HG03520 (cell line): Measurements from ENCODE around the gene GRIK3.

Experiments
- ATAC-seq: cut with Tn5 transposase; IDR thresholded peaks from one replicate; pipeline ENCODE4 v1.9.1; 2021; ENCODE audit warnings: mild to moderate bottlenecking, moderate library complexity; ENCODE audit not compliant: unreplicated experiment

Gene GRIK3

DNA sequence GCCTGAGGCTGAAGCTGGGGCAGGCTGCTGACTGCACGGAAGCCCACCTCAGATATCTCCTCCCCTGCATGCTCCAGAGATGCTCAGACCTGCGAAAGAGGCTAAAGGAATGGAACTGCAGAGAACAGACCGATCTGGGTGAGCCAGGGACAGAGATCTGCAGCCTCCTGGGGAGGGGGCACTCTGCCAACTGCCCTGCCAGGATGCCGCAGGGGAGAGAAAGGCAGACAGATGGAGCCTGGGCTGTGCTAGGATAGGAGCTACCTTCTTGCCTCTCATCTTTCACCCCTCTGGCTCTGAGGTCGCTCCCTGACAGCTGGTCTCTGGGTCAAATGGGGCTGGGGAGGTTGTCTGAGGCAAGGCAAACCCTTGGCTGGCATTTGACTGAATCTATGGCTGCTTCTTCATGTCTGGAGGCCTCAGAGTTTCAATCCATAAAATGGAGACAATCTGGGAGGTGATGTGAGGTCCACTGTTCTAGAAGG lies 238.2 kb downstream of the GRIK3 start:
- no peak for ATAC-seq

DNA sequence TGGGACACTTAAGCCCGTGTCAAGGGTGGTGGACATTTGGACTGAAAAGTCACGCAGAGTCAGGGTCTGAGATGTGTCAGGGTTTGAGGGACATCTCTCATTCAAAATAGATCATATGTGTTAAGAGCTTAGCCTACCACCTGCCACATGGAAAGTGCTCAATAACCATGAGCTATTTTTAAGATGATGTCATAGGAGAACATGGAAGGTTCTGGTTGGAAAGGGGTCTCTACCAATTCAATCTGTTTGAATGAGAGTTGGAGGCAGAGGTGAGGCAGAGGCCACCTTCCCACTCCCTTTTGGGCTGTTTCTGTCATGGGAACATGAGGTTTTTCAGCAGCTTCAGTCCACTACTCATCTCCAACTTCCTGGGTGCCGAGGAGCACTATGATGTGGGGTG lies 239.9 kb downstream of the GRIK3 start:
- no peak for ATAC-seq

DNA sequence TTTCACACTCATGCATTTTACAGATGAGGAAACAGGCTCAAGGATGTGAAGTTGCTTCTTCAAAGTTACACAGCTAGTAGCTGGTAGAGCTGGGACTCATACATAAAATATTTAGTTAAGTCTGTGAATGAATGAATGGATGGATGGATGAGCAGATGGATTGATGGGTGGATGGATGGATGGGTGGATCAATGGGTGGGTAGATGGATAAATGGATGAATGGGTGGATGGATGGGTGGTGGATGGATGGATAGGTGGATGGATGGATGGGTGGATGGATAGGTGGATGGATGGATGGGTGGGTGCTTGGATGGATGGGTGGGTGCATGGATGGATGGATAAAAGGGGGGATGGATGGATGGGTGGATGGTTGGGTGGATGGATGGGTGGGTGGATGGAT lies 240.9 kb downstream of the GRIK3 start:
- ATAC-seq = no peak

- ATAC-seq = no peak
These were observed 242.0 kb downstream of the GRIK3 start for GRCh38 chr1:36792292-36792691.

- no peak for ATAC-seq
These were observed 244.1 kb downstream of the GRIK3 start for GRCh38 chr1:36790191-36790590.

- ATAC-seq = no peak
These were observed 244.8 kb downstream of the GRIK3 start for GRCh38 chr1:36789535-36789934.

DNA sequence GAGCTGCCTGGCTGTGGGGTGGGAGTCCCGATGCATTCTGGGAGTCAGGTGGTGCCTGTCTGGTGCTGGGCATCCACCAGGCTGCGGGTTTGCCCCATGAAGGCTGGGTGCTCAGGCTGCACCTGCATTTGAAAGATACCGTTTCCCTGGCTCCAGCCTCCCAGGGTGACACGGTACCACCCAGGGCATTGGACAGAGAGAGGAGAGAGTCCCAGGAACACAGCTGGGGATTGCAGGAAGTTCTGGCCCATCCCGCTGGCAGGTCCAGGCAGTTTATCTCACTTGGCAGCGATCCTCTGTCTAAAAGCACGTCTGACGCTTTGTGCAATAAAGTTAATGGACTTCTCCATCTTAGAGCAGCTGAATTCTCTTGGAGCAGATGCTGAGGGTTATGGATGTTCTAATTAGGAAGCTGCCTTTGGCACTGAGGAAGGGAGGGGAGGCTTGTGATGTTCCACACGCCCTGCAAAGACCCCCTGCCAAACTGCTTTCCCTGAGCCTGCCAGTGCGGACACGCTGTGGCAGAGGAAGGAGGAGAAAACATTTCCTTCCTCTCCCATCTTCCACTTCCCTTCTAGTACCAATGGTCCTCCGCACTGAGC lies 246.9 kb downstream of the GRIK3 start:
- ATAC-seq = no peak

- ATAC-seq = no peak
These were observed 247.9 kb downstream of the GRIK3 start for GRCh38 chr1:36786425-36786824.

DNA sequence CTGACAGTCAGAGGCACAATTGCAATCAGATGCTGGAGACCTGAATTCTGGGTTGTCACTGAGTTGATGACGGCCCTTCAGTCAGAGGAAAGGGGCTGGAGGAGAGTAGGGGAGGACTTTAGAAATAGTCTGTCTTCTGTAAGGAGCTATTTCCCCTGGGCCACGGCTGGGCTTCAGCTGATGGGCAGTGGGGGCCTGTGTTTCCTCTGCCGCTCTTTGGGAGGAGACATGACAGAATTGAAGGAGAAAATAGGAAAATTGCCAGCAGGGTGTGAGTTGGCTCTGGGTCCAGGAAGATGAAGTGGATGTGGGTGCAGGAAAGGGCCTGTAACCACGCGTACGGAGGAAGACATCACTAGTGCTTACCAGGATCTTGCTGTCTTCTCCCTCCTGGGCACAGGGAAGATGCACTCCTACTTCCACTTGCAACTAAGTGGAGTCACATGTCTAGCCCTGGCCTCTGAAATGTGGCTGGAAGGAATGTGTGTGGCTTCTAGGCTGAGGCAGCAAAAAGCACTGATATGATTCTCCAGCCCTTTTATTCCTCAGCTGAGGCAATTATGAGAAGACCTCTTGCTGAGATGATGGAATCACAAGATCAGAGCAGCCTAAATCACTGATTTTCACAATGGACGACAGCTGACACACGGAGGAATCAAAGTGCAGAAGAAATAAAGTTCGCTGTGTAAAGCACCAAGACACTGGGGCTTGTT lies 250.0 kb downstream of the GRIK3 start:
- ATAC-seq = no peak

DNA sequence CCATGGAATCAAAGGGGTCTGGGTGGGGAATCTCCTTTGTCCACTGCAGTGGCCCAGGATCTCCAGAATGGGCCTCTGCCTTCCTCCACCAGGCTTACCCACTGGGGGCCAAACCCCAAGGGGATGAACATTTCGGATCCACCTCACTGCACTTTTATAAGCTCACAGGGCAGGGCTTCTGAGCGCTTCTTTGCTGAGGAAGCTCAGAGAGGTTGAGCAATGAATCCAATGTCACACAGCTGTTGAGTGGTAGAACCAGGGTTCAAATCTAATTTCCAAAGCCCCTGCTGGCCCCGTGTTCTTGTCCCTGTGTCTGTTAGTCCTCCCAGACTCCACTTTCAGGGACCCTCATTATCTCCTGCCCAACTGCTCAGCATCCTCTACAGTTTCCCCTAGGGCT lies 250.8 kb downstream of the GRIK3 start:
- ATAC-seq = no peak

DNA sequence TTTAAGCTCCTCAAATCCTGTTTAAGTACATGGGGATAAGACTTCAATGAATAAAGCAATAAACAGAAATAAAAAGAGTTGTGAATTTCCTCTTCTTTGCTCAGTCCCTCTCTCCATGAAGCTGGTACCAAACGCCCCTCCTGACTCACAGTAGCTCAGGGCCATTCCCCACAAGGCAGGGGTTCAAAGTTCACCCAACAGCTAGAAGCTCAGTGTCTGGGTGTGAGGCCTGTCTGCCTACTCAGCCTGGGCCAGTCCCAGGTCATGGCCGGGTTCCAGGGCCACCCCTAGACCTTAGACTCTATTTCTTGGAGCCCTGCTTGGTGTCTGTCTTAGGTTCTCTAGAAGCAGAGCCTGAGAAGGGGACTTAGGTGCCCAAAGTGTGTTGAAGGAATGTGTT lies 251.5 kb downstream of the GRIK3 start:
- no peak for ATAC-seq

DNA sequence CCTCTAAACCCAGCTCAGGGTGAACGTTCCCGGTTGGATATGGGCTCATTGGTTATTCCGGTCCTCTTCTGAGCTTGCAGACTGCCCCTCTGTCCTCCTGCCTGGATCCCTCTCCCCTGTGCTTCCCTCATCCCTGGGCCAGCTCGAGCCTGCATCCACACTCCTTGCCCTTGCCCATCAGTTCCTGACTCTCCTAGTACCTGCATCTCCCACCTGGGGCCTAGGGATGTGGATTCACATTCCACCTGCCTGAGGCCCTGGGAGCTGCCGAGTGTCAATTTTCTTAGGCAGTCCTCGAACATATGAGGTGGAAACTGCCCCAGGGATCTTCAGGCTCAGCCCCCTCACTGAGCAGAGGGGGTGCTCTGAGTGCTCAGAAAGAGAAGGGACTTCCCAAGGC lies 252.2 kb downstream of the GRIK3 start:
- no peak for ATAC-seq

DNA sequence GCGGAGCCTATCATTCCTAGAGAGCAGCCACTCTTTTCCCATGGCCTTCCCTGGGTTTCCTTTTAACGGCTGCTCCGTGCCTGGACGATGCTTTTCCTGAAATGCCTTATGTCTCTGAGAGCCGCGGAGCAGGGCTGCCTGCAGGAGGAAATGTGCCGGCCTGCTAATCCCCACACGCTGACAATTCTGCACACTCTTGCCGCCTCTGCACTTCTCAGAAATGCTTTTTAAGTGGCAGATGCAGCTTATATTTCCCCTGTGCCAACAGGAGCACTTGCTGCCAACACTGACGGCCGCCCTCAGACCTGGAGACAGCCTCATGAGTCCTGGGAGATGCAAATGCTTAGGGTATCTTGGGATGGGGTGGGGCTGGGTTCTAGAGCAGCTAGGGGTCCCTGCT lies 253.2 kb downstream of the GRIK3 start:
- ATAC-seq = no peak

- ATAC-seq = no peak
These were observed 255.6 kb downstream of the GRIK3 start for GRCh38 chr1:36778740-36779139.

DNA sequence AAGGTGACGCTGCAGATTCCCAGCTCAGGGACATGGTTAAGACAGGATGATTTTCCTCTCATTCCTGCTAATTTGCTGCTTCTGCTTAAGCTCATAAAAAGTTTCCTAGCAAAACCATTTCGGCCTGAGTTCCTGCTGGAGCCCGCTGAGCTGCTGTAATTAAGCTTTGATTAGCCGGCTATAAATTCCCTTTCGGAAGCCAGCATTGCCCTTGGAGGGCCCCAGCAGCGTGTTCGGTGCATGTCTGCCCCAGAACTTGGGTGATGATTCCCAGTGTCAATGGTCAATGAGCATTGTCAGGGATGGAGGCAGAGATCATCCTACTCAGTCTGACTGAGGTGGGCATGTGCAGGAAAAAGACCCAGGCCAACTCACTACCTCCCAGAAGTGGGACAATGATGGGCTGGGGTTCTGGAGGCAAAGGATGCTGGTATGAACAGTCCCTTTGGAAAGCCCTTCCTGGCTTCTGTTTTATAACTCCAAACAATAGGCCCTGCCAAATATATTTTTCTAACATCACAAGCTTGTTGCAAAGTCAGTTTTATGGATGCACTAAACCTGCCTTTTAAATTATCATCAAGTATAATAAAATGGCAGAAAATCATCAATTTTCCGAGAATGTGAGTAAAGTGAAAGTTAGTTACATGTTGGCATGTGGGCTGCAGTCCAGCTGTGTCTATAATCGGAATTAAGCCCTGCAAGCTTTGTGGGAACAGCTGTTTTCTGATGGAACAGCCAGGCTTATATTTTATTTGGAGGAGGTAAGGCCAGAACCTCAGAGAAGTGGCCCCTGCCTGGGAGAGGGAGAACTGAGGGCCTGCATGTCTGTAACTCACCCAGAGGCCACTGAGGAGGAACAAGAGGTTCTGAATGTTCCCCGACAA lies 257.1 kb downstream of the GRIK3 start:
- no peak for ATAC-seq

GRCh38 chr1:36776256-36776655 lies 258.1 kb downstream of the GRIK3 start:
- no peak for ATAC-seq

DNA sequence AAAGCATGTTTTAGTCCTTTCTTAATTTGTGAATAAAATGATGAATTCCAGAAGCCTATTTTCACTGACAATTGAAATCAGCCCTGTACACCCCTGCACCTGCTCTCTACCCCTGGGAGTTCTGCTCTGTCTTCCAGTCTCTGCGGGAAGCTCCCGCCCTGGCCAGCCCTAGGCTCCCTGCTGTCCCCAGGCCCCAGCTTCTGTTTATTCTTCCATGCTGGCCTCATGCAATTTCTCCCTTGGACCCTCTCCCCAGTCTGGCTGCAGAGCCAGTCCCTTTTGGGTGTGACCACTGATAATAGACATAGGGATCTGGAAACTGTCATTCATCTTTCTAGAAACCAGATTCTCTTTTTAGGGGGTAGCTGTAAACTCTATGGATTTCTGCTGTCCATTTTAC lies 258.6 kb downstream of the GRIK3 start:
- no peak for ATAC-seq

GRCh38 chr1:36773827-36774541 lies 260.3 kb downstream of the GRIK3 start:
- no peak for ATAC-seq

DNA sequence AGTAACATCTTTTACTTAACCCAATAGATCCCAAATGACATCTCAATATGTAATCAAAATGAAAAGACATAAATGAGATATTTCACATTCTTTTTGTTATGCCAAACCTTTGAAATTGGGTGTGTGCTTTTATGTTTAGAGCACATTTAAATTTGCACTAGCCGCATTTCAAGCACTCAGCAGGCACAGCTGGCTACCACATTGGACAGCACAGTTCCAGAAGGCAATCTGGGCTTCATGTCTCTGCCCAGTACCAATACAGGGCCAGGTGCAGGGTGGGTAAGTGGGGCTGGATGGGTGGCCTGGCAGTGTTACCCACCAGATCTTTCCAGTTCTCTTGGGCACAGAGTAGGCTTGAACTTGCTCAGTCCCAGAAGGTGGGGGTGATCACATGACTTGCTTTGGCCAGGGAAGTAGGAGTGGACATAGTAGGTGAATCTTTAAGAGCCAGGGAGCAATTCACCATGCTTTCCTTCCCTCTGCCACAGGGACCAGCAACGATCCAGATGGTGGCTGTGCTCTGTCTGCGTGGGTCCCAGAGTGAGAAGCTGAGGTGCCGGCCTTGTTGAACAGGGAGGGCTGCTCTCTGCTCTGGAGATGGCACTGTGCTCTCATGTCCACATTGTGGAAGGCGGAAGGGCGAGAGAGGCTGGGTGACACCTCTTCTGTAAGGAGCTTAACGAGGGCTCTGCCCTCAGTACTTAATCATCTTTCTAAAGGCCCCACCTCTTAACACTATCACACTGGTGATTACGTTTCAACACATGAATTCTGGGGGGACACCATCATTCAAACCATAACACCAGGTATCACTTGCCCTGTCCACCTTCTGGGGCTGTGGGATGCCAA lies 261.4 kb downstream of the GRIK3 start:
- no peak for ATAC-seq

GRCh38 chr1:36771660-36772284 lies 262.5 kb downstream of the GRIK3 start:
- ATAC-seq = no peak
